HG03439 (cell line): Measurements from ENCODE around the gene TWF1.
"Not testable (repeated sequence)": the region's sequence is repeated elsewhere in the genome, so short reads cannot be mapped to it uniquely, and the experiment has no call there.

Experiments
- ATAC-seq: cut with Tn5 transposase; IDR thresholded peaks from one replicate; pipeline ENCODE4 v1.9.1; 2021; ENCODE audit warnings: mild to moderate bottlenecking, moderate library complexity; ENCODE audit not compliant: unreplicated experiment

The TWF1 gene

DNA sequence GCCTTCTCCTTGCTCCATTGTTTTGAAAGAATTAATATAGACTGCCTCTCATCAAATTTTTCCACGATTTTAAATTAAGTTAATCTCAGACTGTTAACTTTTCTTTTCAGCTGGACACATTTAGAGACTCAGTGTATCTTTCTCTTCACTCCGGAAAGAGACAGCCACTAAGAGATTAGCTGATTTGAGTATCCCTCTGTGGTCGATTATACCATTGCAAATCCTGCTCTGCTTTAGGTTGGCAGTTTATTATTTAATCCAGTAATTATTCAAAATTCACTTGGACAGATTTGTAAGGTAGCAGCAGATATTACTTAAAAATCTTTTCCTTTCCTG lies 588 bp upstream of the TWF1 start:
- ATAC-seq = no peak

DNA sequence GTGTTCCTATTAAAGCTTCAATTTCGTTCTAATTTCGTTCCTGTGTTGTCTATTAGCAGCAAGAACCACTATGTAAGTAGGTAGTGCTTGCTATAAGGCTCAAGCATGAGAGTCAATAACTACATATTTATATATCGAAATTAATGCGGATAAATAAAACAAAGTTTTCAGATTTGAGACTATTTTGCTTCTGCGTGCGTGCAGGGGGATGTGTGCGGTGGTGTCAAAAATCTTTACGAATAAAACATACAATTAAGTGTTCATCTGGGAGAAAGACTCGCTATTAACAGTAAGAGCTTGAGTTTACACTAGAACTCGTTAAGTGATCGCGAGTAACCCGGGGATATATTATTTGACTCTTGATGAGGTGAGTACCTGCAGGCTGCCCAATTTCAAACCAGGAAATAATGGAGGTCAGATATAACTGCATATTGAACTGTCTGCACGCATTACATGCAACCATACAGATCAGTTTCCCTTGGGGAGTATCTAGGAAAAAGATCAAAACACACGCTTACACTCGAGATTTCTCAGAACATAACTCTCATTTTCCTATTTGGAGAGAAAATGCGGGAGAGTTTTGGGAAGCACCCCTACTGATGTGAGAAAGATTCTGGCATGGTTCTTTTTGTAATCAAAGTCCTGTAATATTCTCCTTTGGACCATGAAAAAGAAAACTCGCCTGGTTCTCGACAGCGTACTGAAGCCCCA lies 813 bp downstream of the TWF1 start:
- no peak for ATAC-seq

DNA sequence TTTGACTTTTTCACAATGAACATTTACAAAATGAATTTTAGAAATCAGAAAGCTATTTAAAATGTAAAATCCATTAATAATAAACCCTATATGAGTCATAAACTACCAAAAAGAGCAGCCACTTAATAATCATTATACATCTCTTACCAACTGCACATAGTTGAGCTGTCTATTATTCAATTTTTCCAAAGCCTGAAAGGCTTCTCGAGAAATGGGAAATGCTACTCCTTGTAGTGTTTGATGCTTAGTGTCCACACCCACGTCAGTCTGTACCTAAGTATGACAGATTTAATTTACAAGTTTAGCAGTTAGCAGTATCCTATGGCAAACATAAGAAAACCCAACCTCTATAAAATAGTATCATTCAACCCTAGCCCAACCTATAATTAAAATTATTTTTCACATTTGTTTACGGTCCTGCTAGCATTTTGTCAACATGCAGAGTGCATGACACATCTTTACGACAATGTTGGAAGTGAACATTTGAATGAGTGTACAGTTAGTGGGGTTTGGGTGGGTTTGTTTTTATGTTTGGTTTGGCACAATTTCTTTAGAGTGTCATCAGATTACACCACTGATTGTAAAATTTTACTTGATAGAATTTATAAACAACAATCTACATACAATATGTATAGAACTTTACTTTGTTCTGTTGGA lies 8.4 kb downstream of the TWF1 start:
- no peak for ATAC-seq

DNA sequence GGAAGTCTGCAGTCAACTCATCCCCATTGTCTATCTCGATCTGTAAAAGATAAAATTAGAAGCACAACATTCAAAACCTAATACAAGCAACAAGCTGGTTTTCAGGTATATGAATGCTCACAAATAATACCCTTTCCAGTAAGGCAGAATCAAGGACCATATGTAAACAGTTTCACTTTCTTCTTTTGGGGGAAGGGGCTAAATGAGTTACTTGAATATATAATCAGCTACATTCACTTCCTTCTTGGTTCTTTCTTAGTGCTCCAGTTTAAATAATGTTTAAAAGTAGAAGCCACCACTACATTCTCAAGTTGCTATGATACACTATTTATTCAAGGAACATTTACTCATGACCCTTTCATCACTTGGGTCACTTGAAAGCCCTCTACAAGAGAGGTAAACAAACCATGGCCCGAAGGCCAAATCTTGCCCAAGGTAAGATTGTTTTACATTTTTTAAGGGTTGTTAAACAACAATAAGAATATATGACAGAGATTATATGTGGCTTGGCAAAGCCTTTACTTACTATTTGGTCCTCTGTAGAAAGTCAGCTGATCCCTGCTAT lies 10.3 kb downstream of the TWF1 start:
- ATAC-seq = no peak

DNA sequence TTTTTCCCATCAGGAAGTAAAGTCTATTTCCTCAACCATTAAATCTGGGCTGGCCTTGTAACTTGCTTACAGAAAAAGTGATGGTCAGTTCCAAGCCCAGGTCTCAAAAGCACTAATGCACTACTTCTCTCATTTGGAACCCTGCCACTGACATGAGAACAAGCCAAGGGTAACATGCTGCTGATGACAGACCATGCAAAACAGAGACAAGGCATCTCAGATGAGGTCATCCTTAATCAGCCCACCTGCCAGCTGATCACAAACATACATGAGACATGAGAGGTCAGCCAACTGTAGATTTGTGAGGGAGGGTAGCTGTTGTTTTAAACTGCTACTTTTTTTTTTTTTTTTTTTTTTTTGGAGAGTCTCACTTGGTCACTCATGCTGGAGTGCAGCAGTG lies 16.2 kb downstream of the TWF1 start:
- ATAC-seq = no peak

DNA sequence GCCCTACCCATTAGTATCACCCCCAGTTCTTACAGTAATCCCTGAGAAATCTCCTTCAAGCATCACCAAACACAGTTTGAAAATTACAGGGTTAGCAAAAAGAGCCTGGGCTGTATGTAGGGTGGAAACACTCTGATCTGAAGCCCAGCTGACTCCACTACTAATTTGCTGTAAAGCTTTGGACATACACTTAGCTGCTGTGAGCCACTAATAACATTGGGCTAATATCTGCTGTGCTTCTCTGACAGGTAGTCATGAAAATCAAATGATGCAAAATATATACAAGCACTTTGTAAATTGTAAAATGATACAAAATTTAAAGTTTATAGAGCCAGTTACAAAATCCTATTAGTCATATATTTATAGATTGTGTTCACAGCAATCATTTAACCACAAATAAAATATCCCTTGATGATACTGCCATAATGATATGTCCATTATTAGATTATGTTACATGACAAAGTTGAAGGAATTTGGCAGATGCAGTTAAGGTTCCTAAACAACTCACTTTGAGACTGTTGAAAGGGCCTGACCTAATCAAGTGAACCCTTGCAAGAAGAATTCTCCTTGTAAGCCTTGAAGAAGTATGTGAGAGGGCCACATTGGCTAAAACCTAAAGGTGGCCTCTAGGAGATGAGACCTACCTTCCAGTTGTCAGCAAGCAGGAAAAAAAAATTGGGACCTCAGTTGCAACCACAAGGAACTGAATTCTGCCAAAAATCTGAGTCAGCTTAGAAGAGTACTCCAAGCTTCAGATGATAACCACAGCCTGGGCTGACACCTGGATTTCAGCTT lies 19.0 kb downstream of the TWF1 start:
- ATAC-seq = no peak

DNA sequence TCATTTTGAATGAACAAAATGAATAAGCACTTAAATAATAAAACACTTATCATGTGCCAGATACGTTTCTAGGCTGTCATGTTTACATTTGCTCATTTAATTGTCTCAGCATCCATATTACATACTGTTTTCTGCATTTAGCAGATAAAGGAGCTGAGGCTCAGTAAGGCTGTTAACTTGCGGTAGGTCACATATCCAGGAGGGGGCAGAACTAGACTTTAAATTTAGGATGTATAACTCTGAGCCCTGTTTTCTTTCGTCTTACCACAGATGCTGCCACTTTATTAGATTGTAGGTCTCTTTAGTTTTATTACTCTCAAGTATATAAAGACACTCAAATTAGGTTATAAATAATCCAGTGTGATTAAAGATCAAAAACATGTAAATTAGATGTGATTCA lies 29.6 kb downstream of the TWF1 start:
- no peak for ATAC-seq

DNA sequence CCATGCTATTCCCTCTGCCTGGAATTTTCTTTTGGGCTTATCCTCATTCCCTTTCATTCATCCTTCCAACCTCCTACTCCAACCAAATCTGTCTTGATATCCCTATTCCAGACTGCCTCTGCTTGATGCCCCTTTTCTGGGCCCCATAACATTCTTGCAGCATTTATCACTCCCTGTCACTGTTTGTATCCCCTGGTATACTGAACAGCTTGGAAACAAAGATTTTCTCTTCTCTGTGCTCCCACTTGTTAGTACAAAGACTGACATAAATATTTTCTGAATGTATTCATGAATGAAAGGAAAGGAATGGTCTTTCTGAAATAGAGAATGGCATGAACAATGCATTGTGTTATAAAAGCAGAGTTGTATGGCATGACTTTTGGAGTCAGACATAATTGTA lies 39.8 kb downstream of the TWF1 start:
- no peak for ATAC-seq

DNA sequence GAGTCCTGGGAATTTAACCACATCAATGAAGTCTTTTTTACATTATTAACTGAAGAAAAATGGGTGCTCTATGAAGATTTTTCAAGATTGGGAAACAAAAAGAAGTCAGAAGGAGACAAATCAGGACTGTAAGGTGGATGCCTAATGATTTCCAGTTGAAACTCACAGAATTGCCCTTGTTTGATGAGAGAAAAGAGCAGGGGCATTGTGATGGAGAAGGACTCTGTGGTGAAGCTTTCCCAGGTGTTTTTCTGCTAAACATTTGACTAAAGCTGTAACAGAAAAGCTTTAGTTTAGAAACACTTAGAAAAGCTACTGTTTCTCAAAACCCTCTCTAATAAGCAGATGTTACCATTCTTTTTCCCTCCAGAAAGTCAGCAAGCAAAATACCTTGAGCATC lies 41.6 kb downstream of the TWF1 start:
- ATAC-seq = no peak

DNA sequence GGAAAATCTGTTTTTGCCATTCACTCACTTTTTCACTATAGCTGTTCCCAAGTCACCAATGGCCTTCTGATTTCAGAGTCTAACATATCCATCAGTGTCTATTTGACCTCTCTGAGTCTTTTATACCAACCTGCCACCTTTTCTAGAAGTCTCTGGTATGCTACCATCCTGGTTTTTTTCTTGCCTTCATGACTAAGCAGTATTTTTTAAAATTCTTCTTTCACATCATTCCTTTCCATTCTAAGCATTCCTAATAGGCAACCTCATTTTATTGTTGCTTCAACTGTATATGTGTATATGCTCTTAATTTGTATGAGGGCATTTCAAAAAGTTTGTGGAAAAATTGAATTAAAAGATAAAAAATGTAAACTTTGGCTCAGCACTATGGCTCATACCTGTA lies 42.3 kb downstream of the TWF1 start:
- no peak for ATAC-seq

DNA sequence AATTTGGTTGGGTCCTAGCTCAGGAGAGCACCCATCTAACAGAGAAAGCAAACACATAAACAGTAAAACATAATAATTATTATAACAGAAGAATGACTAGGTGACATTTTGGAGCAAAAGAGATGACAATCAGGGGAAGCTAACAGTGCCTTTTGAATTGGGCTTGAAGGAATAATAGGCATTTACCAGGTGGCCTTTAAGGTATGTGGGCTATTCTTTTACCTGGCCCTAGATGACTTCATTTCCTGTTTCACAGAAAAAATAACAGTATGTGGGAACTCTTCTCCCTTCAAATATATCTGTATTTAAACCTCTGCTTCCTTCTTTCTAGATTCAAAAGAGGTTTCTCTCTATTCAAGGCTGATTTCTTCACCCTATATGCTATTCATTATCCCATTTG lies 43.5 kb downstream of the TWF1 start:
- no peak for ATAC-seq

DNA sequence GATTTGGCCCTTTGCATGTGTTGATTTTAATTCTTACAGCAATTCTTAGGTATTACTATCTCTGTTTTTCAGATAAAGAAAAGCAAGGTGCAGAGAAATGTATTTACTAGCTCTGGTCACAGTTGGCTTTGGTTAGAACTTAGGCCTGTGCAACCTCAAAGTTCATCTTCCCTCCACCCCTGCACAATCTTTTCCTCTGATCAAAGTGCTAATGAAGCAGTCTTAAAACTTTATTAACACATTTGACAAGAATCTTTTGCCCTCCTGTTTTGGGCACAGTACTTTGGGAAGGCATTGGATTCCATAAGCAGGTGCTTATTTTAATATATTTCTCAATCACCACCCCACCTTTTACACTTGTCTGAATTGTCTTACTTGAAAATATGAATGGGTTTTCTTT lies 44.6 kb downstream of the TWF1 start:
- ATAC-seq = no peak

DNA sequence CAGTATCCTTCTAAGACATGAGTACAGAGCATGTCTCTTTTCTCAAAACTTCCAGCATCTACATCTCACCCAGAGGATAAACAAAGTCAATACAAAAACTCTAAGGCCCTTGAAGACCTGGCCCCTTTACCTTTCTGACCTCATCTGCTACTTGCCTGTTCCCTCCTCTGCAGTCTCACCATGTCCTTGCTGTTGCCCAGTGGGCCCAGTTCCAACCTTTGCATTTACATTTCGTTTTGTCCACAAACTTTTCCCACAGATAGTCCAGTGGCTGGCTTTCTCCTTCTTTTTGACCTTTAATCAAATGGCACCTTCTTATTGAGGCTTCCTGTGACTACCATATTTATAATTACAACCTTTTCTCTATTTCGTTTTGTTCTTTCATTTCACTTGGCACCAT lies 45.7 kb downstream of the TWF1 start:
- ATAC-seq = no peak

DNA sequence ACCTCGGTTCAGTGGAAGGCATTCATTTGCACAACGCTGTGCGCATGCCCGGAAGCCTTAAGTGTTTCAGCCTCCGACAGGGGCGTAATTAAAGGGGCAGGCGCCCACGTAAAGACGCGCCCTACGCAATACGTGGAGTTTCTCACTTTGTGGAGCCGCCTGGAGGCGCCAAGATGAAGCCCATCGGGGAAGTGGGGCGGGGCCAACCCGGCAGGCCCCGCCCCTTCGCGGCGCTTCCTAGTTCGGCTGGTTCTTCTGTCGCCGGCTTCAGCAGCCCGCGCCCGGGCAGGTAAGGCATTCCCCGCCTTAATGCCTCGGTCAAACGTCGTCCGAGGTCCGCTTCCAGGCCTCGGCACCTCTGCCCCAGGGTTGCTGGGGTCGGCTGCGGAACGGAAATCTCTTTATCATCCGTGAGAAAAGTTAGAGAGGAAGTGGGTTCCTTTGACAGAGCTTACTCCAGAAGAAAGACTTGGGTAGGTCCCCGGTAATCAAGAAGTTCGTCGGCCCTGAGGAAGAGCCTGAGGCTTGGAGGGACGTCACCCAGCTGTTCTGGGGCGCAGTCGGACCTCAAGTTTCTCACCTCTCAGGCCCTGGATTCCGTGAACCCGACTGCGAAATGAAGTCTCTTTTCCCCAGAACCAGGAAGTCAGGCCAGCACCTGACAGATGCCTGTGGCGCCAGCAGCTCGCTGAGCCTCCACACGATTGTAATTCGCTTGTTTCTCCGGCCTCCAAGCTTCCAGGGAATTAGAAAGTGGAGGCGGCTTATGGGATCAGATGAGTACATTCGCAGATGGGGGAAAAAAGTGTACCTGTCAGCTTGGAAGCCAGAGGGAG lies 47.2 kb downstream of the TWF1 start, which contains the start of the genes IRAK4 and PUS7L:
Gene IRAK4, plus strand, starts transcription at position 224 of the 836 bp plus-strand sequence. CDS start 9,161 bp downstream, outside the sequence.
Gene PUS7L, minus strand, starts transcription at position 63 of the 836 bp plus-strand sequence. CDS start 3,545 bp downstream, outside the sequence.
- ATAC-seq = peak; percentile 96

DNA sequence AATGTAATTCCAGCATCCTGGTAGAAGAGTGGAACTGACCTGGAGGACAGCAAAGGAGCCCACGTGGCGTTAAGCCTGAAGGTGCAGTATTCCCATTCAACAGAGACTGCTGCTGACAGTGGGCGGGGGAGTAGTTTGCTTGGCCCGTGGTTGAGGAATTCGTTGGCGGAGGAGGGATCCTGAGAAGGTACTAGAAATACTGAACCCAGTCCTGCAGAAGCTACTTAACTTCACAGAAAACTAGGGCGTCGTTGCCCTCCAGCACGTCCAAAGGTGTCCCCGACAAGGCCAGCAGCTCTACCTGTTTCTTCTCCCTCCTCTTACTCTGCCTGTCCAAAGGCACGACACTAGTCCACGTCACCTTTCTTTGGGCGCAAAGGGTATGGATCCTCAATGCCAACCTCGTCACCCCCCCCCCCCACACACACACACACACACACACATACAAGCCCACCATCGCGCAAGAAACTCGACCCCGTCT lies 47.8 kb downstream of the TWF1 start:
- no peak for ATAC-seq

DNA sequence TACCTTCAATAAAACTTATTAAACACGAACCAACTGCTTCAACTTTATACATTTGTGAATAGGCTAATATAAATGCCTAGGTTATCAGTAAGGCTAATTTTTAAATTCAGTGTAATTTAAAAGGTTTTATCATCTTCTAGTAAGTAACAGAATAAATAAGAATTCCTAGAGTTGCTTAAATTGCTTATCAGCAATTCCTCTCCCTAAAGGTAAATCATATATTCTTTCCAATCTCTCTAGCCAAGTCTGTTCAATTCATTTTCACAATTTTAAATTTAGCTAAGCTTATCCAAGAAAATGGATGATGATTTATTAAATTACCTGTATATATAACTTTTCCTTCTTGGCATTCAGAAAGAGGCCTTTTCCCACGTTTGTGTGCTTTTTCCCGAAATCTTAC lies 52.1 kb downstream of the TWF1 start:
- no peak for ATAC-seq

DNA sequence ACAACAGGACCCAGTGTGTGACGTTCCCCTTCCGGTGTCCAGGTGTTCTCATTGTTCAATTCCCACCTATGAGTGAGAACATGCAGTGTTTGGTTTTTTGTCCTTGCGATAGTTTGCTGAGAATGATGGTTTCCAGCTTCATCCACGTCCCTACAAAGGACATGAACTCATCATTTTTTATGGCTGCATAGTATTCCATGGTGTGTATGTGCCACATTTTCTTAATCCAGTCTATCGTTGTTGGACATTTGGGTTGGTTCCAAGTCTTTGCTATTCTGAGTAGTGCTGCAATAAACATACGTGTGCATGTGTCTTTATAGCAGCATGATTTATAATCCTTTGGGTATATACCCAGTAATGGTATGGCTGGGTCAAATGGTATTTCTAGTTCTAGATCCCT lies 54.8 kb downstream of the TWF1 start:
- ATAC-seq = not testable (repeated sequence)

DNA sequence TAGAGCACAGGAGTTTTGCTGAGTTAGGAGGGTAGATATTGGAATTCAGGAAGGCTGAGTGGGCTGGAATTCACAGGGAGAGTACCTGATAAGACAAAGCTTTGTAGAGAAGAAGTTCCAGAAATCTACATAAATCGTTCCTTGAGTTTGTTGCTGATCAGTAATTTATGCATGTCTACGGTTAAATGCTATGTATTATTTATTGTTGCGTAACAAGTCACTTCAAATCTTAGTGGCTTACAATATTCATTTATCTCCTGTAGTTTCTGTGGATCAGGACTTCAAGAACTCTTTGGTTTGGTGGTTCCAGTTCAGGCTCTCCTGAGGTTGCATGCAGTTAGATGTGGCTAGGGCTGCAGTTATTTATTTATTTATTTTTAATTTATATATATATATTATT lies 55.3 kb downstream of the TWF1 start:
- no peak for ATAC-seq

DNA sequence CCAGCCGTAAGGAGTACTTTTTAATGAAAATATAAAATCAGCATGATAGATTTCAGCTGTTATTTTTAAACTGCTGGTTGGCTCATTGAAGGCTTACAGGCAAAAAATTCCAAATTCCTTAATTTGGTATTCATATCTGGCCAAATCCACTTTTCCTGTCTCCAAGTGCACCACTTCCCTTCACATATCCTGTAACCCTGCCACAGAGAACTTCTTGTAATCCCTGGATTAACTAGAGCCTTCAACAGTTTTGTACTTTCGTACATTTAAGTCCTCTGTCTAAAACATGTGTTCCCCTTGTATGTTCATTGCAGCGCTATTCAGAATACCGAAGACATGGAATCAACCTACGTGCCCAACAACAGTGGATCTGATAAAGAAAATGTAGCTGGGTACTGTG lies 57.1 kb downstream of the TWF1 start:
- ATAC-seq = no peak

DNA sequence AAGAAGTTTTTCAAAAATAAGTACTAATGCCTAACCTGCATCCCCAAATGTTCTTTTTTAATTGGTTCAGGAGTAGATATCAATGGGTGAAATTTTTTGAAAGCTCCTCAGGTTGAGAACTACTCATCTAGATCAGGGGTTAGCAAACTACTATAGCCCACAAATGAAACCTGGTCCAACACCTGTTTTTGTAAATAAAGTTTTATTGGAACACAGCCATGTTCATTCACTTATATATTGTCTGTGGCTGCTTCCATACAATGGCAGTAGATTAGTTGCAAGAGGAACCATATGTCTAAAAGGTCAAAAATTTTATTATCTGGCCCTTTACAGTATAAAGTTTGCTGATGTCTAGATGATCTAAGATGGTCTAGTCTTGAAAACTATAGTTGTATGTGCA lies 61.3 kb downstream of the TWF1 start:
- no peak for ATAC-seq
